Amniotic stem cell (primary cell): ENCODE results near the gene FAH.
"Not testable (repeated sequence)": the region's sequence is repeated elsewhere in the genome, so short reads cannot be mapped to it uniquely, and the experiment has no call there.

ENCODE experiments used
- DNase-seq: peaks from one replicate; lab custom pipeline; 2025; lab: John Stamatoyannopoulos, UW

FAH gene

DNA sequence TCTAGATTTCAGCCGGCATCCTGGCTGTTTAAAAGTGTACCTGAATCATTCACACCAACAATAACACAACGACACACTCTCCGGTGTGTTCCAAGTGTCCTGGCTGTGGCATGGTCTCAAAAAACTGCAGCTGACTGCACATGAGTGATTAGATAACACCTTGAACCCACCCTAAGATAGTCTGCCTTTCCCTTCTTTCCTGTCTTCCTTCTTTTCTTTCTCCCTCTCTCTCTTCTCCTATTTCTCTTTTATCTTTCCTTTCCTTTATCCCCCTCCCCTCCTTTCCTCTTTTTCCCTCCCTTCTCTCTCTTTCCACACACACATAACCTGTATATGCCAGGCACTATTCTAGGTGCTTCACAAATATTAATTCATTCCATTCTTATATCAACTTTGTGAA is 1.2 kb upstream of the FAH start:
- DNase-seq = no peak

DNA sequence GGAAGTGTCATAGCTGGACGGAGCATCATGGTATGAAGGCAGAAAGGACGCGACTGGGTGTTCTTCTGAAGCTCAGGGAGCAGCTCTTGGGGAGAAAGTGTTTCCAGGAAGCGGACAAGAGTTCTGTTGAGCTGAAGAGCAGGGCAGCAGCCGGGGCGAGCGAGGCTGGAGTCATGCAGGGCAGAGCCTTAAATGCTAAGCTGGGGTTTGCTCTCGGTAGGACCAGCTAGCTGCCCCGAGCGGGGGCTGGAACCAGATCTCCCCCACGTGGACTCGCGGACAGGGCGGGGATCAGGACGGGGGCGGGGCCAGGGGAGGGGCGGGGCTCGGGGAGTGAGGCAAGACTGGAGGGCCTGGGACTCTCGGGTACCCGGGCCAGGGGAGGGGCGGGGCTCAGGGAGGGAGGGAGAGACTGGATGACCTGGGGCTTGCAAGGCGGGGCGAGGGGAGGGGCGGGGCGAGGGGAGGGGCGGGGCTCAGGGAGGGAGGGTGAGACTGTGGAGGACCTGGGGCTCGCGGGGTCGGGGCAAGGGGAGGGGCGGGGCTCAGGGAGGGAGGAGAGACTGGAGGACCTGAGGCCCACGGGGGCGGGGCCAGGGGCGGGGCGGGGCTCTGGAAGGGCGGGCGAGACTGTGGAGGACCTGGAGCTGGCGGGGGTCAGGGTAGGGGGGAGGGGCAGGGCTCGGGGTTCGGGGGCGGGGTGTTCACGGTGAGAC is 461 bp upstream of the FAH start:
- DNase-seq = peak; percentile 95

DNA sequence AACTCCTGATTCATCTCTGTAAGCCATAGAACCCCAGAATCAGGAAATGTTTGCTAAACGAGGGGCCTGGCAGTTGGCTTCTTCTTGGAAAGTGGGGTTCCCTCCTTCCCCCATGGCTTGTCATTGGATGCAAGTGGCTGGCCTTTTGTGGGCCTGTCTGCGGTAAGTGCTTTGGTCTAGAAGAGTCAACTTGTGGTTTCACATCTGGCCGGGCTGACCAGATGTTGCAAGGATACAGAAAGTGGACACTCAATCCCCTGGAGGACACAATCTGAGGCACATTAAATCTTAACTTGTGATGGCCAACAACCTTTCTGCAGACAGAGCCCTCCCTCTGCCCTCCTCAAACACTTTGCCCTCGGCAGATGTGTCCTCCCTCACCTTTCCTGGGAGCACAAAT is 1.1 kb downstream of the FAH start:
- DNase-seq = no peak

DNA sequence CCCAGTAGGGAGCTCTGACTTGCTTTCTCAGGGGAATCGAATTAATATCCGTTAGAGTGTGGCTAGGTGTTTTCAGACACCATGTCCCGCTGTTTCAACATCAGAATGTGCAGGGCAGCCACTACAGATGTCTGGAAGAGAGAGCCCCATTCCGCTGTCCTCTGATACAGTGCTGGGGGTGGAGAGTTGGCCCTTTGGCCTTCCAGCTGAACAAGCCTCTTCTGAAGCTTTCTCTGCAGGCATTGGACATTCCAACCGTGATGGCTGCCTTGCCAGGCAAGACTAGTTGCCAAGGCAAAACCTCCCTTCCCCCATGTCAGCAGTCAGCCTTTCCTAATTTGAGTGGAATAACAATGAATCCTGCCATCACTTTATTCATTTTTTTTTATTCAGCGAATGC is 1.5 kb downstream of the FAH start:
- no peak for DNase-seq

DNA sequence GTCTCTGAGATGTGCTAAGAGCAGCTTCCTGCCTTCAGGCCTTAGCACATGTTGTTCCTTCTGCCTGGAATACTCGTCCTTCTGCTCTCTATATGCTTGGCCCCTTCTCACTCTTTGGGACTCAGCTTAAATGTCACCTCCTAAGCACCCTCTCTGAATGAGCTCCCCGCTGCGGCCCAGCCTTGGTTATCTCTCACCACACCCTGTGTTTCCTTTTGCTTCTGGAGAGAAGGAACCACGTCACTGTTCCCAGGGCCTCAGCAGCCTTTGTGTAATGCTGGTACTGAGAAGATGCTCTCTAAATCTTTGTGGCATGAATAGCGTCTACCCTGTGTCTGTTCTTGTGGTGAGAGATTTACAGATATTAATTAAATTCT is 2.2 kb downstream of the FAH start:
- no peak for DNase-seq

DNA sequence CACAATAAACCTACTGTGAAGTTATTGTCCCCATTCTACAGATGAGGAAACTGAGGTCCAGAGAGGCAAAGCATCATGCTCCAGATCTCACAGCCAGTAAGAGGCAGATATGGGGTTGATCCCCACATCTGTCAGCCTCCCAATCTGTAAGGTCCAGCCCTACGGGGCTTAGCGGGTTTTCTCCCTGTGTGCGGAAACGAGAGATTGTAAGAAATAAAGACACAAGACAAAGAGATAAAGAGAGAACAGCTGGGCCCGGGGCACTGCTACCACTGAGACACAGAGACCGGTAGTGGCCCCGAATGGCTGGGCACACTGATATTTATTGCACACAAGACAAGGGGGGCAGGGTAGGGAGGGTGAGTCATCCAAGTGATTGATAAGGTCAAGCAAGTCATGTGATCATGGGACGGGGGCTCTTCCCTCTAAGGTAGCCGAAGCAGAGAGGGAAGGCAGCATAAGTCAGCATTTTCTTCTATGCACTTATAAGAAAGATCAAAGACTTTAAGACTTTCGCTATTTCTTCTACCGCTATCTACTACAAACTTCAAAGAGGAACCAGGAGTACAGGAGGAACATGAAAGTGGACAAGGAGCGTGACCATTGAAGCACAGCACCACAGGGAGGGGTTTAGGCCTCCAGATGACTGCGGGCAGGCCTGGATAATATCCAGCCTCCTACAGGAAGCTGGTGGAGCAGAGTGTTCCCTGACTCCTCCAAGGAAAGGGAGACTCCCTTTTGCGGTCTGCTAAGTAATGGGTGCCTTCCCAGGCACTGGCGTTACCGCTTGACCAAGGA is 2.8 kb downstream of the FAH start:
- not testable (repeated sequence) for DNase-seq

DNA sequence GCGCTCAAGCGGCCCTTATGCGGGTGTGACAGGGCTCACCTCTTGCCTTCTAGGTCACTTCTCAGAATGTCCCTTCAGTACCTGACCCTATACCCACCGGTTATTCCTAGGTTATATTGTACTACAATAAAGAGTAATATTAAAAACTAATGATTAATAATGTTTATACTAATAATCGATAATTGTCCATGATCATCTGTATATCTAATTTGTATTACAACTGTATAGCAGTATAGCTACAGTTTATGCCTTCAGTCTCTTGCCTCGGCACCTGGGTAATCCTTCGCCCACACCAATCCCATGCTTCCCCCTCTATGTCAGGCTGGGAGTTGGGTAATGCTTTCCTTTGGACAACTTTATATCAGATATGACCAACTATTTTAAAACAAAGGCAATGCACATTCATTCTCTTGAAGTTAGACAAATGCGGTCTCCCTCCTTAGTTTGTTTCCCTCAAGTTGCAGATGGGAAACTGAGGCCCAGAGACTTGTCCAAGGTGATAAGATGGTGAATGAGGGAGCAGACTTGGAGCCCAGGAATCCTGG is 3.4 kb downstream of the FAH start:
- no peak for DNase-seq

DNA sequence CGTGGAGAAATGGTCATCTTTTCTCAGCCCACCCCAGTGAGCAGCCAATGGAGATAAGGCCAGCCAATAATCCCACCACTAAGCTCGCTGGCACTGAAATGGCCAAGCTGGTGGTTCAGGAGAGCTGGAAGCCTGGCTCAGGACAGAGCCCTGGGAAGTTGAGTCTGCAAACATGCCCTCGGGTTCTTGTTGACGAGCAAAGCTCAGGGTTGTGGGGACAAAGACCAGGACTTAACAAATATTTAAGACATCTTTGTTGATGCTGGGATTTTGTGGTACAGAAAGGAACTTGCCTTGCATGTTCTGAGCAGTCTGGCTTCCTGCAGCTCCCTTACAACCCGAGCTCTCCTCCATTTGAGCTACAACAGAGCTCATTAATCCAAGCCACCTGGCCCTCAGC is 4.4 kb downstream of the FAH start:
- DNase-seq = no peak

DNA sequence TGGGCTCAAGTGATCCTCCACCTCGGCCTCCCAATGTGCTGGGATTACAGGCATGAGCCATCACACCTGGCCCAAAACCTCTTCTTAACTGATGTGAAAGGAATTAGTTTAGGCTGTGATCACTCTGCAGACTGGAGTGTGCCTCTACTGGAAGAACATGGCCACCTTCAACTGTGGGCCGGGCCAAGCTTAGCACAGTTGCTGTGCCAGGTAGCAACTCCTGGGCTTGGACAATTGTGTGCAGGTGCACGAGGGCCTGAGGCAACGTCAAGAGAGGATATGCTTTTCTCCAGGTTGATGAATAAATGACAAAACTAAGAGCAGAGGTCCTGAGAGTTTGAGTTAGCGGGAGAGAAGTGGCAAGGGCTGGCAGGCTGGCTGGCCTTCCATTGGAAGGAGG is 6.5 kb downstream of the FAH start:
- DNase-seq = no peak

DNA sequence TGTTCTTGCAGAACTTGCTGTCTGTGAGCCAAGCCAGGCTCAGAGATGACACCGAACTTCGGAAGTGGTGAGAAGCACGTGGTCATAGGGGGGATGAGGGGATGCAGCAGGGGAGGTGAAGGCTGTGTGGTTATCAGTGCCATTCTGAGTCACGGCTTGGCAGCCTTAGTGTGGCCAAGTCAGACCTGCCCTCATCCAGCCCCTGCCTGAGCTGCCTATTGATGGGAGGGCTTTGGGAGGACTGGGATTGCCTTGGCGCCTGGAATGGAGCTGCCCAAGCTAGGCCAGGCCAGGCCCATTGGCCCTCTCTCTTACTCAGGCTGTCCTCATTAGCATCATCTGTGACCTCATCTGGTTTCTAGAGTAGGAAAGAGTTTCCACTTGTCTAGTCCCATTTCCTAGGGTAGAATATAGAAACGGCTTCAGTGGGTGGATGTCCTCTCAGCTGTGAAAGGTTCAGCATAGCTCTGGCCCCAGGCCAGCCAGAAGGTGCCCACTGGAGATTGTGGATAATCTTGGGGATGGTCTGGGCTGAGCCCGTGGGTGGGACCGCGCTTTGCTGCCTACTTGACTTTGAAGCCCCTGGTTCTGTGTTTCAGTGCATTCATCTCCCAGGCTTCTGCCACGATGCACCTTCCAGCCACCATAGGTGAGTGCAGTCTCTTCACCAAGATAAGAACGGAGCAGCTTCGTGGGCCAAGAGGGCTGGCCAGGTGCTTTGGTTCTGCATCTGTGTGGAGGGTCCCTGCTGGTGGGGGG is 7.2 kb downstream of the FAH start:
- DNase-seq = no peak

DNA sequence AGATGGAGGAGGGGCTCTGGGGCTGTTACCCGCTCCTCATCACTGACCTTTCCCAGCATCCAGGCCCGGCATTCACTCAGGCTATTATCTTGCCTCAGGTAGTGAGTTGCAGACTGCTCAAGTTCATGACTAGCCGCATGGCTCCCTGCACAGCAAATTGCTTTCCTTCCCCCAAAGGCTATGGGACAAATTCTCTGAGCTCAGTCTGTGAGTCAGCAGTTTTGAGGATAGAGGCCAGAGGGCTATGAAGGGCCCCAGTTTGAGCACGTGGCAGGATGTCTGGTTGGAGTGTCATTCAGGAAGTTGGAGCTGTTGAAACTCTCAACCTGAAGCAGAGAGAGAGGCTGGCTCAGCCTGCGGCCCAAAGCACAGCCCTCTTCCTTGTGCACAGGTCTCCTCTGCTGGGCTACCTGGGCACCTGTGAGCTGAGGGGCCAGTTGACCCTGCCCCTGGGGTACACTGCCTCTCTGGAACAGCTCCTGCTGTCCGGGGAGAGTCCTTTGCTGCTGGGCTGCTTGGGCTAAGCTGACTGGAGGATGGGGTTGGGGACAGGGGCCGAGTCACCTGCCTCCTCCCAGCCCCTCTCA is 7.9 kb downstream of the FAH start:
- peak; percentile 70 for DNase-seq

DNA sequence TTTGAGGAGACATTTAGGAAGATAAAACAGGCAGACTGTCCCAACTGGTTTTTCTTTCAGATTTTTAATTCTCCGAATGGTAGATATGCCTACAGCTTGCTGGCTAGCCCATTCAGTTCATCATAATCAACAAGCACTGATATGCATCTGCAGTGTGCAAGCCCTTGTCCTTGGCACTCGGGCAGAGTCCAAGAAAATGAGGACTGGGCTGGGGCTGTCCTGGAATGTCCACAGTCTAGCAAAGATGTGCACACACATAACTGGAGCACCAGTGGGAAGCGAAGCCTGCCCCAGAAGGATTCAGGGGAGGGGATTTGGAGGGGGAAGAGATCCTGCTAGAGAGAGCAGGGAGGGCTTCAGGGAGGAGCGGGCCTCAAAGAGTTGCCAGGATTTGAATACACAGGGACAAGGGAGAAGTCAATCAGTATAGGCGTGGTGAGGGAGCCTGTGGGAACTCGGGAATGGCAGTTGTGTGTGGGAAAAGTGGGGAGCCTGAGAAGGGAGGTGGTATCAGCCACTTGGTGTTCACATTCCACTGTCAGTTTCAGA is 8.7 kb downstream of the FAH start:
- no peak for DNase-seq

DNA sequence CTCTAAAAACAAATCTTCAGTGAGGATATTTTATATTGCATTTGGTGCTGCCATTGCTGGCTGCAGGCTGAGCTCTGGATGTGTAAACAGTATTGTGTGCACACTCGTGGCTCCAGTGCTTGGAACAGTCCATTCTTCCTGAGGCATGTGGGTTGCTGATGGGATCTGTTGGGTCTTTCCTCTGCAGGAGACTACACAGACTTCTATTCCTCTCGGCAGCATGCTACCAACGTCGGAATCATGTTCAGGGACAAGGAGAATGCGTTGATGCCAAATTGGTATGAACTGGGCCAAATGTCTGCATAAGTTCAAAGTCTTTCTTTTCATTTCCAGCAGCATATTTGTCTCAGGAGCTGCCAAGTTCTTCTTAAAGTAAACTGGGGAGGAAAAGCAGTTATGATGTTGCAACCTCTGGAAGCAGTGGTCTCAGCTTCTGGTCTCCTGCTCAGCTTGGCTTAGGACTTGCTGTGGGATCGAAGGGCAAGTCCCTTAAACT is 9.3 kb downstream of the FAH start:
- DNase-seq = no peak

DNA sequence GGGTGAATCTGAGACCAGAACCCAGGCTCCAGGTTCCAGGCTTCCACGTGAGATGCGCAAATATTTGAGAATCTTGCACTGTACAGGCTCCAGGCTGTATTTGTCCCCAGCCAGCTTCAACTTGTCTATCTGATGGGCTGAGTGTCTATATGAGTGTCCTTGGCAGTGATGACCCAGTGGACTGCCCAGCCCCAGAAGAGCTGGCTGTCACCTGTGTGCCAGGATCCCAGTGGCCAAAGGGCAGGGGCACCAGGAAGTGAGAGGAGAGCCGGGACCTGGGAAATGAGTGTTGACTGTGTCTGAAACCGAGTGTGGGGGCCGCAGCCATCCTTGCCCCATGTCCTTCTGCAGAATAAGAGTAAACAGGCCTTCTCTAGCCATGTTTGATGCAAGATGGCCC is 10.4 kb downstream of the FAH start:
- DNase-seq = no peak

DNA sequence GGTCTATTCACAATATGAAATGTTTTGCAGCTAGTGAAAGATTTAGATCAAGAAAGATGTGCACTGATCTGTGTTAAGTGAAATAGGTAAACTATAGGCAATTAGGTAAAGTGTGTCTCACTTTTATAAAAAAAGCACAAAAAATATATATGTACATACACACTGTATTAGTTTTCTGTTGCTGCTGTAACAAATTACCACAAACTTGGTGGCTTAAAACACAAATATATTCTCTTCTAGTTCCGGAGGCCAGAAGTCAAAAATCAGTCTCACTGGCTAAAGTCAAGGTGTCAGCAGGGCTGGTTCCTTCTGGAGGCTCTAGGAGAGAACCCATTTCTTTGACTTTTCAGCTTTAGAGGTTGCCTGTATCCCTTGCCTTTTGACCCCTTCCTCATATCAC is 11.1 kb downstream of the FAH start:
- DNase-seq = no peak

DNA sequence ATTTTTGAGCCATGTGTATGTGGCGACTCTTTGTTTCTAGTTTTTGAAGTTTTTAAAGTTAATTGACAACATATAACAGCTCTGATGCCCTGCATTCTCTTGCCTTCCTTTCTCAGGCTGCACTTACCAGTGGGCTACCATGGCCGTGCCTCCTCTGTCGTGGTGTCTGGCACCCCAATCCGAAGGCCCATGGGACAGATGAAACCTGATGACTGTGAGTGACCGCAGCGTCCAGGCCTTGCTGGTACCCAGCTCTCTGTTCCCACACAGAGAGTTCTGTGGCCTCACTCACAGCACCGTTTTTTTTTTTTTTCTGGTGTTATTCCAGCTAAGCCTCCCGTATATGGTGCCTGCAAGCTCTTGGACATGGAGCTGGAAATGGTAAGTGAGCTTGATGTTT is 15.1 kb downstream of the FAH start:
- no peak for DNase-seq

DNA sequence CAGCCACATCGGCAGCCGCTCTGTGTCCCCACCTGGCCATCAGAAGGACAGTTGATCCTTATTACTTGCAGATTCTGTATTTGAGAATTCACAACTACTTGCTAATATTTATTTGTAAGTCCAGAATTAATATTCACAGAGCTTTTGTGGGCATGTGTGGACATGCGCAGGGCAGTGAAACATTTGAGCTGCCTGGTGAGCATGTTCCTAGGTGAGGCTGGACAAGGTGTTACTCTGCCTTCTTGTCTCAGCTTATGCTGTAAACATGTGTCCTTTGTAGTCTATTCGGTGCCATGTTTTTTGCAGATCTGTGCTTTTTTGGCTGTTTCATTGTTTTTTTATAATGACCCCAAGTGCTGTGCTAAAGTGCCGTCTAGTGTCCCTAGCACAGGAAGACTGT is 15.6 kb downstream of the FAH start:
- no peak for DNase-seq

DNA sequence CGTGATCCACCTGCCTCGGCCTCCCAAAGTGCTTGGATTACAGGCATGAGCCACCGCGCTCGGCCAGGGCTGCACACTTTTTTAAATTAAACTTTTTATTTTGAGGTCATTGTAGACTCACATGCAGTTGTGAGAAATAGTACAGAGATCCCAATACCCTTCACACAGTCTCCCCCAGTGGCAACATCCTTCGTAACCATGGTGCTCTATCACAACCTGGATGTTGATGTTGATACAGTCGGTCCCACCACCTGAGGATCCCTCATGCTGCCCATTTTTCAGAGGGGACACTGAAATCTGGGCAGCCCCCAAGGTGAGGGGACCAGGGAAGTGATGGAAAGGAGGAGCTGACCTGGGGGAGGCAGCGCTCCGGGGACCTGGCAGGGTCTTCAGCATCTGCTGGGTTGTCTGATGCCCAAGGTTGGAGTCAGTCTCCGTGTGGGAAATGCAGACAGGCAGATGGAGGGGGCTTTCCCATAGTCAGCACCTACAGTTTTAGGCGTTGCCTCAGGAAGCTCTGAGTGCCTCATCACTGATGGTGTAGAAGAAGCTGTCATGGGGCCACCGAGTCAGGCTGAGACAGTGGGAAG is 17.1 kb downstream of the FAH start:
- no peak for DNase-seq

DNA sequence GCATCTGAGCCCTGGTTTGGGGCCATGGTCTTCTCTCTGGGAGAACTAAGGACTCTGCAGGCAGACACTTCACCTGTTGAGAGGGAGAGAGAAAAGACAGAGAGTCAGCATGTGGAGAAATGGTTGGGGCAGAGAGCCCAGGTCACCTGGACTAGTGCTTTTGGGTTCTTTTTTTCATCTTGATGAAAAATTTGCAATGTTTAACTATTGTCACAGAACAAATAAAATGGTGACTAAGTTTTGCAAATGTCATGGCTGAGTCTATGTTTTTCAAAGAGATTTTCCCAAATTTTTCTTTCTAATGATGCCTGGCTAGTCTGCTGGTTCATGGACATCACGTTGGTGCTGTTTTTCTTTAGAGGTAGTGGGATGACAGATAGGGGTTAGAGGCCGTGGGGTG is 17.8 kb downstream of the FAH start:
- no peak for DNase-seq

DNA sequence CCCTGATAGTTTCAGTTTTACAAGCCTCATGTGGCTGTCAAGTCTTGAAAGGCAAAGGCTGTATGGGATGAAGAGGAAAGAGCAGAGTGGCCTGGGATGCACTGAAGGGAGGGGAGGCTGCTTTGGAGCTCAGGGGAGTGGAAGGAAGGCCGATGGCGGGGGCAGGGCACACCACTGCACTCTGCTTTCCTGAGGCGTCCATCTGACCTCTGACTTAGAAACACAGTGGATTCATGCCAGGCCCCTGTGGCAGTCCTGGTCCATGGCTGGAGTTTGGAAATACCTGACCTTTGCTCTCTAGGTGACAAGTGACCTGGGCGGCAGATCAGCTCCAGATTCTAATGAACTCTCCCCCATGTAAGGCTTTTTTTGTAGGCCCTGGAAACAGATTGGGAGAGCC is 19.0 kb downstream of the FAH start:
- DNase-seq = no peak

DNA sequence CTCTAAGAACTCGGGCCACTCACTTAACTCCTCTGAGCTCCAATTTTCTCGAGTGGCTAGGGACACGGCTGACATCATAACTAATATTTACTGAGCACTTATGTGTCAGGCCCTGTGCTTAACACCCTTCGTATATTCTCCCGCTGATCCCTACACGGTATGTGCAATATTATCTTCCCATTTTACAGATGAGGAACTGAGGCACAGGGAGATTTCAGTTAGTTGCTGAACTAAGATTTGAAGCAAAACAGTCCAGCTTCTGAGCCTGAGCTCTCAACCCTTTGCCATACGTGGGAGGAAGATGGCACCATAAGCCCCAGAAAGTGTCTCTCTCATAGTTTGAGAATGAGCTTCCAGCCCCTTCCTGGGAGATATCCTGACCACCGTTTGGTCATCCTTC is 19.6 kb downstream of the FAH start:
- DNase-seq = no peak
